Measurements from ENCODE around the gene TOP1.

DNA sequence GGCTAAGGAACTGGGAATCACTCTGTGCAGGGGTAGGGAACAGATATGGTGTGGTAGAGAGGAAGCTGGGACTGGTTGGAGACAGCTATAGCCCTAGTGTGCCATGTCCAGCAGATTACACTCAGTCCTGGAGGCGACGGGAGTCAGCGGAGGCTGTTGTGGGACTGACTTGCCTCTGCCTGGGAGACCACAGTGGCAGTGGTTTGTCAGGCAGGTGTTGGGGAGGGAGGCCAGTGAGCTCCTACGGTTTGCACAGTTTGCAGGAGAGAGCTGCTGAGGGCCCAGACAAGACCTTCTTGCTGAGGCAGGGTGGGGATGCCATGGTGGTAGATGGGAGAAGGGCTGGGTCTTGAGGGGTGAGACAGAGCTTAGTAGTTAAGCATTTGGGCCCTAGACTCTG, 113.6 kb downstream of the TOP1 start:
- TF ChIP-seq CREB1 (CRISPR knock-in tag; IDR thresholded peaks at IDR 0.05) = no peak
- TF ChIP-seq E2F1 (CRISPR knock-in tag; IDR thresholded peaks at IDR 0.05) = no peak
- TF ChIP-seq USF2 (CRISPR knock-in tag; IDR thresholded peaks at IDR 0.05) = no peak
- no peak for TF ChIP-seq ATF1 (CRISPR knock-in tag; IDR thresholded peaks at IDR 0.05)
- TF ChIP-seq JUN (CRISPR knock-in tag; IDR thresholded peaks at IDR 0.05) = no peak
- no peak for TF ChIP-seq ATF3 (CRISPR knock-in tag; conservative IDR thresholded peaks at IDR 0.05)
- TF ChIP-seq NR3C1 (CRISPR knock-in tag; conservative IDR thresholded peaks at IDR 0.05; ENCODE audit: low read depth) = no peak
- TF ChIP-seq, protein P1, sequence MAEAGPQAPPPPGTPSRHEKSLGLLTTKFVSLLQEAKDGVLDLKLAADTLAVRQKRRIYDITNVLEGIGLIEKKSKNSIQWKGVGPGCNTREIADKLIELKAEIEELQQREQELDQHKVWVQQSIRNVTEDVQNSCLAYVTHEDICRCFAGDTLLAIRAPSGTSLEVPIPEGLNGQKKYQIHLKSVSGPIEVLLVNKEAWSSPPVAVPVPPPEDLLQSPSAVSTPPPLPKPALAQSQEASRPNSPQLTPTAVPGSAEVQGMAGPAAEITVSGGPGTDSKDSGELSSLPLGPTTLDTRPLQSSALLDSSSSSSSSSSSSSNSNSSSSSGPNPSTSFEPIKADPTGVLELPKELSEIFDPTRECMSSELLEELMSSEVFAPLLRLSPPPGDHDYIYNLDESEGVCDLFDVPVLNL (CRISPR knock-in tag; IDR thresholded peaks at IDR 0.05; ENCODE audit: borderline replicate concordance, low read depth) = no peak
- TF ChIP-seq, protein P2, sequence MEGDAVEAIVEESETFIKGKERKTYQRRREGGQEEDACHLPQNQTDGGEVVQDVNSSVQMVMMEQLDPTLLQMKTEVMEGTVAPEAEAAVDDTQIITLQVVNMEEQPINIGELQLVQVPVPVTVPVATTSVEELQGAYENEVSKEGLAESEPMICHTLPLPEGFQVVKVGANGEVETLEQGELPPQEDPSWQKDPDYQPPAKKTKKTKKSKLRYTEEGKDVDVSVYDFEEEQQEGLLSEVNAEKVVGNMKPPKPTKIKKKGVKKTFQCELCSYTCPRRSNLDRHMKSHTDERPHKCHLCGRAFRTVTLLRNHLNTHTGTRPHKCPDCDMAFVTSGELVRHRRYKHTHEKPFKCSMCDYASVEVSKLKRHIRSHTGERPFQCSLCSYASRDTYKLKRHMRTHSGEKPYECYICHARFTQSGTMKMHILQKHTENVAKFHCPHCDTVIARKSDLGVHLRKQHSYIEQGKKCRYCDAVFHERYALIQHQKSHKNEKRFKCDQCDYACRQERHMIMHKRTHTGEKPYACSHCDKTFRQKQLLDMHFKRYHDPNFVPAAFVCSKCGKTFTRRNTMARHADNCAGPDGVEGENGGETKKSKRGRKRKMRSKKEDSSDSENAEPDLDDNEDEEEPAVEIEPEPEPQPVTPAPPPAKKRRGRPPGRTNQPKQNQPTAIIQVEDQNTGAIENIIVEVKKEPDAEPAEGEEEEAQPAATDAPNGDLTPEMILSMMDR (IDR thresholded peaks at IDR 0.05) = no peak
- TF ChIP-seq, protein P3, sequence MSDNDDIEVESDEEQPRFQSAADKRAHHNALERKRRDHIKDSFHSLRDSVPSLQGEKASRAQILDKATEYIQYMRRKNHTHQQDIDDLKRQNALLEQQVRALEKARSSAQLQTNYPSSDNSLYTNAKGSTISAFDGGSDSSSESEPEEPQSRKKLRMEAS (CRISPR knock-in tag; IDR thresholded peaks at IDR 0.05) = no peak
- TF ChIP-seq, protein P4, sequence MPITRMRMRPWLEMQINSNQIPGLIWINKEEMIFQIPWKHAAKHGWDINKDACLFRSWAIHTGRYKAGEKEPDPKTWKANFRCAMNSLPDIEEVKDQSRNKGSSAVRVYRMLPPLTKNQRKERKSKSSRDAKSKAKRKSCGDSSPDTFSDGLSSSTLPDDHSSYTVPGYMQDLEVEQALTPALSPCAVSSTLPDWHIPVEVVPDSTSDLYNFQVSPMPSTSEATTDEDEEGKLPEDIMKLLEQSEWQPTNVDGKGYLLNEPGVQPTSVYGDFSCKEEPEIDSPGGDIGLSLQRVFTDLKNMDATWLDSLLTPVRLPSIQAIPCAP (CRISPR knock-in tag; IDR thresholded peaks at IDR 0.05) = no peak
- TF ChIP-seq, protein P5, sequence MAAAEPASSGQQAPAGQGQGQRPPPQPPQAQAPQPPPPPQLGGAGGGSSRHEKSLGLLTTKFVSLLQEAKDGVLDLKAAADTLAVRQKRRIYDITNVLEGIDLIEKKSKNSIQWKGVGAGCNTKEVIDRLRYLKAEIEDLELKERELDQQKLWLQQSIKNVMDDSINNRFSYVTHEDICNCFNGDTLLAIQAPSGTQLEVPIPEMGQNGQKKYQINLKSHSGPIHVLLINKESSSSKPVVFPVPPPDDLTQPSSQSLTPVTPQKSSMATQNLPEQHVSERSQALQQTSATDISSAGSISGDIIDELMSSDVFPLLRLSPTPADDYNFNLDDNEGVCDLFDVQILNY (CRISPR knock-in tag; IDR thresholded peaks at IDR 0.05) = no peak
- TF ChIP-seq TEAD4 (CRISPR knock-in tag; IDR thresholded peaks at IDR 0.05) = no peak

Measured in WTC11 (cell line).